DOHH2 (cell line): Measurements from ENCODE around the gene MRM1.
A peak's percentile ranks its signal among the peaks of the same experiment; 100 is the strongest.

Experiments used
- H3F3A ChIP-seq: fragments of 200-600 bp; sonication (generic), shearing (Covaris generic); 2 replicates; pipeline ENCODE4 v1.6.0; 2016; ENCODE audit warnings: antibody characterized with exemption, mild to moderate bottlenecking; ENCODE audit not compliant: control insufficient read depth, insufficient read depth
- H3K27ac ChIP-seq: fragments of 200-600 bp; sonication (generic); 2 replicates; pipeline ENCODE4 v1.5.1; 2014; ENCODE audit warnings: low read depth, mild to moderate bottlenecking, low read length, moderate library complexity
- H3K27me3 ChIP-seq: fragments of 200-600 bp; sonication (generic); 2 replicates; pipeline ENCODE4 v1.6.1; 2014; ENCODE audit warnings: mild to moderate bottlenecking, low read length, mixed read lengths; ENCODE audit not compliant: control insufficient read depth
- H3K36me3 ChIP-seq: fragments of 200-600 bp; sonication (generic); 2 replicates; pipeline ENCODE4 v1.6.1; 2014; ENCODE audit warnings: mild to moderate bottlenecking, low read length, moderate library complexity, mixed read lengths; ENCODE audit not compliant: control insufficient read depth
- H3K4me1 ChIP-seq: fragments of 200-600 bp; sonication (generic); 2 replicates; pipeline ENCODE4 v1.6.1; 2014; ENCODE audit warnings: mild to moderate bottlenecking, low read length, mixed read lengths; ENCODE audit not compliant: control insufficient read depth
- H3K4me2 ChIP-seq: fragments of 200-600 bp; sonication (generic); 2 replicates; pipeline ENCODE4 v1.6.0; 2014; ENCODE audit warnings: mild to moderate bottlenecking, low read length, moderate library complexity
- H3K4me3 ChIP-seq: fragments of 200-600 bp; sonication (generic); 2 replicates; pipeline ENCODE4 v1.5.1; 2014; ENCODE audit warnings: mild to moderate bottlenecking, low read length, mixed read lengths
- H3K79me2 ChIP-seq: fragments of 200-600 bp; sonication (generic); 2 replicates; pipeline ENCODE4 v1.6.1; 2014; ENCODE audit warnings: mild to moderate bottlenecking, low read length, mixed read lengths; ENCODE audit not compliant: control insufficient read depth
- H3K9me2 ChIP-seq: fragments of 200-600 bp; sonication (generic); replicated peaks from 2 replicates; pipeline ENCODE4 v1.6.1; 2014; ENCODE audit warnings: mild to moderate bottlenecking, low read length, mixed read lengths; ENCODE audit not compliant: control insufficient read depth
- H3K9me3 ChIP-seq: fragments of 200-600 bp; sonication (generic); 2 replicates; pipeline ENCODE4 v1.6.1; 2014; ENCODE audit warnings: antibody characterized with exemption, low read length, mixed read lengths; ENCODE audit not compliant: control insufficient read depth, insufficient read depth
- H4K20me1 ChIP-seq: fragments of 200-600 bp; sonication (generic); 2 replicates; pipeline ENCODE4 v1.6.0; 2014; ENCODE audit warnings: low read depth, mild to moderate bottlenecking, antibody characterized with exemption, low read length, moderate library complexity; ENCODE audit not compliant: control insufficient read depth, insufficient read depth
- CTCF ChIP-seq: fragments of 200-600 bp; sonication (generic); IDR thresholded peaks from one replicate; pipeline ENCODE4 v1.5.1; 2014; ENCODE audit warnings: antibody characterized with exemption, mild to moderate bottlenecking, low read depth, low read length; ENCODE audit not compliant: poor library complexity, severe bottlenecking
- EZH2phosphoT487 ChIP-seq: fragments of 200-600 bp; sonication (generic); IDR thresholded peaks from 2 replicates; pipeline ENCODE4 v1.6.1; 2017; ENCODE audit warnings: borderline replicate concordance, mild to moderate bottlenecking, antibody characterized with exemption, low read length, moderate library complexity, mixed read lengths

Gene MRM1

GRCh38 chr17:36601303-36602029 lies at the start of gene MRM1:
TSS of gene MRM1 (plus strand) at chr17:36601583. CDS start at chr17:36601811, 228 bp downstream.
- TF ChIP-seq EZH2phosphoT487, result no peak
- TF ChIP-seq CTCF, result peak; percentile 11
- Histone ChIP-seq H3F3A (no peaks in the 10 kb centered on the region), H3K9me3 (no peaks in the 10 kb centered on the region), H3K27me3 (no peaks in the 10 kb centered on the region), H3K36me3 (peaks cover 31% of the 10 kb centered on the region), H3K79me2 (peaks cover 51% of the 10 kb centered on the region), H3K4me1 (peaks cover 31% of the 10 kb centered on the region), H3K4me2 (peak within 1 kb of the TSS; percentile 75), H3K9me2 (no peaks in the 10 kb centered on the region), H4K20me1 (peaks cover 15% of the 10 kb centered on the region; the same call in 1 of the 2 replicates), H3K4me3 (peak within 1 kb of the TSS; percentile 100), H3K27ac (peak within 1 kb of the TSS; percentile 43)

- Histone ChIP-seq H3K79me2 (peaks cover 99% of the 10 kb centered on the region), H4K20me1 (peaks cover 30% of the 10 kb centered on the region), H3F3A (peaks cover 33% of the 10 kb centered on the region), H3K4me1 (peaks cover 79% of the 10 kb centered on the region), H3K4me3 (peak overlapping the region; percentile 22), H3K4me2 (peak overlapping the region; percentile 35), H3K9me2 (no peaks in the 10 kb centered on the region), H3K36me3 (peaks cover 75% of the 10 kb centered on the region), H3K27ac (peak overlapping the region; percentile 23), H3K27me3 (no peaks in the 10 kb centered on the region), H3K9me3 (no peaks in the 10 kb centered on the region)
- no peak for TF ChIP-seq CTCF
- TF ChIP-seq EZH2phosphoT487, result no peak
Observed at GRCh38 chr17:36553459-36553858, 47.9 kb upstream of the MRM1 start.

GRCh38 chr17:36566081-36566480 lies 35.3 kb upstream of the MRM1 start:
- H3K27me3 ChIP-seq, result no peaks in the 10 kb centered on the region
- TF ChIP-seq CTCF (no peak), EZH2phosphoT487 (no peak)
- peaks cover 82% of the 10 kb centered on the region for H3K36me3 ChIP-seq
- H3F3A ChIP-seq, result peaks cover 5% of the 10 kb centered on the region; the same call in 1 of the 2 replicates
- no peaks in the 10 kb centered on the region for H4K20me1 ChIP-seq
- peaks cover 76% of the 10 kb centered on the region for H3K79me2 ChIP-seq
- no peak overlapping the region for H3K4me3 ChIP-seq
- no peaks in the 10 kb centered on the region for H3K4me1 ChIP-seq
- no peaks in the 10 kb centered on the region for H3K9me3 ChIP-seq
- no peak overlapping the region for H3K4me2 ChIP-seq
- H3K27ac ChIP-seq, result no peak overlapping the region
- H3K9me2 ChIP-seq, result no peaks in the 10 kb centered on the region
